Measurements from ENCODE around the gene C12orf42. TPM values are rescaled to one million over a fixed set of nuclear protein-coding genes. Genes with fewer than 3 reads are reported as not detected.

C12orf42 gene
- total RNA-seq, 4 donors from 2014 or later = 1.2 TPM; not detected in 3

DNA sequence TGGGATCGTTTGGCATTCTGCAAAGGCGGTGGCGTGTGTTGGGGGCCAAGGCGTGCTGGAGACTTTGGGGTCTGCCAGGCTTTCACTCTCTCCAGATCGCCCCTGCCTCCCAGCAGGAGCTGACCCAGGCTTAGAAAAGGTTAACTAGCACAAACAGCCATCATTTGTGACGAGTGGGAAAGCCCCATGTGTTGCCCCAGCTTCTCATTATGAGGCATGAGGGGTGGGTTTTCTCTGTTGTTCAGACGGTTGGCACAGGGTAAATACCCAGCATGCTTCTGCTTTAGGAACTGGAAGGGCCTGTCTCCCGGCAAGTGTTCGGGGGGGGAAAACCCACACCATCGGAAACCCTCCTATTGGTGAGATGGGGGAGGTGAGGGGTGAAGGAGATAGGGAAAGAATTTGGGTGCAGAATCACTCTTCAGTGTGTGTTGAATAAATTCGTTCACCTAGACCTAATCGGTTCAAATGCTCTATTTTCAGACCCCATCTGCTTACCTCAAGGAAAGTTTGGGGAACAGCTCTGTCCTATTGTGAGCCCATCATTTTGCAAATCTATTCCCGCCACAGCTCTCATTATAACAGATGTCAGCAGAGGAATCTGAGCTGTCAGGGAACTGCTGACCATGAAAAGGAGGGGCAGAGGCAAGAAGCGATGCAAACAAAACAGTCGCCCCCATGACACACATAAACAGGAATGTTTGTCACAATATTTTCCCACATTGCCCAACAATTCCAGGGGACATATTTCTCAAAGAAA, 34.7 kb upstream of the C12orf42 start:
- no peaks in the 10 kb centered on the region for H3K9me3 ChIP-seq
- 28 to 32% methylated on average over 15 of the region's 15 CpGs for WGBS, 2 donors
- TF ChIP-seq, protein P1, sequence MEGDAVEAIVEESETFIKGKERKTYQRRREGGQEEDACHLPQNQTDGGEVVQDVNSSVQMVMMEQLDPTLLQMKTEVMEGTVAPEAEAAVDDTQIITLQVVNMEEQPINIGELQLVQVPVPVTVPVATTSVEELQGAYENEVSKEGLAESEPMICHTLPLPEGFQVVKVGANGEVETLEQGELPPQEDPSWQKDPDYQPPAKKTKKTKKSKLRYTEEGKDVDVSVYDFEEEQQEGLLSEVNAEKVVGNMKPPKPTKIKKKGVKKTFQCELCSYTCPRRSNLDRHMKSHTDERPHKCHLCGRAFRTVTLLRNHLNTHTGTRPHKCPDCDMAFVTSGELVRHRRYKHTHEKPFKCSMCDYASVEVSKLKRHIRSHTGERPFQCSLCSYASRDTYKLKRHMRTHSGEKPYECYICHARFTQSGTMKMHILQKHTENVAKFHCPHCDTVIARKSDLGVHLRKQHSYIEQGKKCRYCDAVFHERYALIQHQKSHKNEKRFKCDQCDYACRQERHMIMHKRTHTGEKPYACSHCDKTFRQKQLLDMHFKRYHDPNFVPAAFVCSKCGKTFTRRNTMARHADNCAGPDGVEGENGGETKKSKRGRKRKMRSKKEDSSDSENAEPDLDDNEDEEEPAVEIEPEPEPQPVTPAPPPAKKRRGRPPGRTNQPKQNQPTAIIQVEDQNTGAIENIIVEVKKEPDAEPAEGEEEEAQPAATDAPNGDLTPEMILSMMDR (IDR thresholded peaks at IDR 0.05) = no peak
- TF ChIP-seq EP300 (IDR thresholded peaks at IDR 0.05) = no peak
- TF ChIP-seq POLR2A (IDR thresholded peaks at IDR 0.05) = no peak

DNA sequence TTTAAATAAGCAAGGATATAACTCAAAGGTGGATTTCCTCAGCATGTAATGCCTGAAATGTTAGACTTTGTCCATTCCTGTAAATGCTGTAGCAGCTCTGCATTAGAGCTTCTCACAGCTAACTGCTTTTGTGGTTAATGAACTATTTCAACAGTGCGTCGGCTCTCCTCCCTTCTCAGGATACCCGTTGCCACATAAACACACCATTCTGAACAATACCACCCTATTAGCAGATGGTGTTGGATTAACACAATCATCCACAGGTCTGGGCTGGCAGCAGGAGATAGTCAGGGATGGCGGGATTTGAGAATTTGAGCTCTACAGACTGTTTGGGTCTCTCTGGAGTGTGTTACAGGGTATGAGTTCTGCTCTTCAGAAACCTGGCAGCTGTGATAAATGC, 33.5 kb upstream of the C12orf42 start:
- TF ChIP-seq POLR2A (IDR thresholded peaks at IDR 0.05) = no peak
- Histone ChIP-seq H3K36me3 (no peaks in the 10 kb centered on the region), H3K27me3 (no peaks in the 10 kb centered on the region), H3K9me3 (no peaks in the 10 kb centered on the region), H3K4me1 (peaks cover 0 to 4% (median 0%) of the 10 kb centered on the region in 4 donors), H3K27ac (no peak overlapping the region), H3K4me3 (no peak overlapping the region)
- no peak for DNase-seq (ENCODE audit: low spot score in 2 of 2)
- WGBS, 2 donors = 71 to 72% methylated on average over 4 of the region's 4 CpGs

More for the DNA sequence above, 34.7 kb upstream of the C12orf42 start:
- Histone ChIP-seq H3K27ac (no peak overlapping the region), H3K36me3 (no peaks in the 10 kb centered on the region), H3K27me3 (no peaks in the 10 kb centered on the region), H3K4me1 (peaks cover 0 to 4% (median 0%) of the 10 kb centered on the region in 4 donors), H3K4me3 (no peak overlapping the region)
- DNase-seq (ENCODE audit: low spot score in 2 of 2) = no peak

DNA sequence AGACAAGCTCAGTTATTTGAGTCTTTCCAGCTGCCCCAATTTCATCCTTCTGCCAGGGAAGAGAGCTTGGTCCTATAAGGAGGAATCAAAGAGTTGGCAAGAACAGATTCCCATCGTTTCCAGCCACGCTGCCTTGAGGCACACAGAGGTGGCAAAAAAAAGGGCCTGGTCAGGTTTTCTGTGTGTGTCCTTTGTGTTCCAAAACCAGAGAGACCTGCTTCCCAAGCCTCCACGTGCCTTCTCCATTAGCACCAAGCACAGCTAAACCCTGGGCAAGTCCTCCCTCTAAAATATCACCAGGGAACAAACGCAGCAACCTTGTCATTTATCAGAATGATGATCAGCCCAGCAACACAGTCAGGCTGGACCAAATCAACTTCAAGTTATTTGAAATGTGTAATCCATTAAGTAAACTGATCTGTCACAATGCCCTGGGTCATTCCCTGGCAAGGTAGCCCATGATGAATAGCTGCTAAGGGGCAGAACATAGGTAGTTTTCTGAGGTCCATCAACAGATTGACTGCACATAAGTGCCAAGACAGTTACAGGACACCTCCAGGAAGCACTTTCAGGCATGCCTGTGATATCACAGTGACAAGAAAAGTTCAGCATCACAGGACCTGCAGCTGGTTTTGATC, 28.6 kb upstream of the C12orf42 start:
- H3K27ac ChIP-seq = no peak overlapping the region
- WGBS, 2 donors = 61 to 70% methylated on average over 4 of the region's 4 CpGs
- no peaks in the 10 kb centered on the region for H3K9me3 ChIP-seq
- no peak overlapping the region for H3K4me3 ChIP-seq
- no peaks in the 10 kb centered on the region for H3K27me3 ChIP-seq
- DNase-seq (ENCODE audit: low spot score in 2 of 2) = no peak
- TF ChIP-seq, protein P1 (IDR thresholded peaks at IDR 0.05) = no peak
- no peak for TF ChIP-seq EP300 (IDR thresholded peaks at IDR 0.05)
- TF ChIP-seq POLR2A (IDR thresholded peaks at IDR 0.05) = no peak
- H3K36me3 ChIP-seq = no peaks in the 10 kb centered on the region
- no peaks in the 10 kb centered on the region for H3K4me1 ChIP-seq

DNA sequence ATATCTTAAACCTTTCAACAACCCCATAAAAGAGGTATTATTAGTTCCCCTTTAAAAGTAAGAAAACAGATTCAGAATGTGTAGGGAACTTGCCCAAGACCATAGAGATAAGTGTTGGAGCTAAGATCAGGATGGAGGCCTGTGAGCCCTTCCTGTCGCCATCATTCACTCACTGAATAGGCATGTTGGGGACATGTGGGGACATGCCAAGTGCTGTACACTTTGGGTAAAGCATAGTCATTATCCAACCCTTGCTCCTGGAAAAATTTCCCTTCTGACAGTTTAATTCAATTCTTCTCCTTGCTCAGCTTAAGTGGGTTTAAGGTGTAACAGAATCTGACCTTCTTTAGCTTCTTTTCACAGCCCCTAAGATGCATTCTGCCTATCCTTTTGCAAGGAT, 28.0 kb upstream of the C12orf42 start:
- Histone ChIP-seq H3K27me3 (no peaks in the 10 kb centered on the region), H3K27ac (no peak overlapping the region), H3K9me3 (no peaks in the 10 kb centered on the region), H3K36me3 (no peaks in the 10 kb centered on the region), H3K4me3 (no peak overlapping the region), H3K4me1 (no peaks in the 10 kb centered on the region)
- no peak for DNase-seq (ENCODE audit: low spot score in 2 of 2)
- 88 to 95% methylated on average over 1 of the region's 1 CpG for WGBS, 2 donors
- TF ChIP-seq, protein P1 (IDR thresholded peaks at IDR 0.05) = no peak
- no peak for TF ChIP-seq POLR2A (IDR thresholded peaks at IDR 0.05)
- TF ChIP-seq EP300 (IDR thresholded peaks at IDR 0.05) = no peak

DNA sequence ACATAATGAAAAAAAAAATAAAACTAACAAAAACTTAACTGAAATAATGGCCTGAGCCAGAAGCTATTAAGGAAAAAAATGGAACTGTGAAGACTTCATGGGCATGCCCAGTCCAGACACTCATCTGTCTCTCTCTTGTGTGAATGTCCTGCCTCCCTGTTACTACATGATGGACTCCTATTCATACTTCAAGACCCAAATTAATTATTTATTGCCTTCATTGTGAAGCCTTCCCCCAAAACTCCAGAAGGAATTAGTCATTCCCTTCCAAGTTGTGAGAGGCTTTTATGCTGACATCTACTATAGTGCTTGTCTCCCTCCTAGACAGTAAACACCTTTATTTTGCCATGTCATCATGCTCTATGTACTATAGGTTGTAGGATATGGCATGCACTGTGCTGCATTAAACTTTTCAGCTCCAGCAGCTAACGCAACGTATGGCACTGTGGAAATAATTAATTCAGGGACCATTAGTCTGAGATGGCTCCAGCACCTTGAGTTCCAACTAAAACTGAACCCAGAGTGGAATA, 25.0 kb upstream of the C12orf42 start:
- Histone ChIP-seq H3K4me1 (no peaks in the 10 kb centered on the region), H3K27me3 (no peaks in the 10 kb centered on the region), H3K36me3 (no peaks in the 10 kb centered on the region), H3K27ac (no peak overlapping the region), H3K4me3 (no peak overlapping the region), H3K9me3 (no peaks in the 10 kb centered on the region)
- no peak for DNase-seq (ENCODE audit: low spot score in 2 of 2)
- 63 to 68% methylated on average over 2 of the region's 2 CpGs for WGBS, 2 donors
- no peak for TF ChIP-seq POLR2A (IDR thresholded peaks at IDR 0.05)
- TF ChIP-seq EP300 (IDR thresholded peaks at IDR 0.05) = no peak
- TF ChIP-seq, protein P1 (IDR thresholded peaks at IDR 0.05) = no peak

All from tibial nerve (tissue), 4 donors.